B cell (primary cell): ENCODE measurements around the gene LSM7.

ENCODE experiments used
- EZH2 ChIP-seq: IDR thresholded peaks from 2 replicates; pipeline ENCODE4 v1.6.1; 2012; ENCODE audit warnings: borderline replicate concordance, low read depth, mild to moderate bottlenecking, moderate library complexity, low read length; ENCODE audit not compliant: insufficient read depth, poor library complexity, severe bottlenecking
- TF ChIP-seq, protein P1 (sequence below): fragments of 200-600 bp; IDR thresholded peaks from one replicate; pipeline ENCODE4 v1.8.0; 2022; ENCODE audit warnings: antibody characterized with exemption, mild to moderate bottlenecking

DNA sequence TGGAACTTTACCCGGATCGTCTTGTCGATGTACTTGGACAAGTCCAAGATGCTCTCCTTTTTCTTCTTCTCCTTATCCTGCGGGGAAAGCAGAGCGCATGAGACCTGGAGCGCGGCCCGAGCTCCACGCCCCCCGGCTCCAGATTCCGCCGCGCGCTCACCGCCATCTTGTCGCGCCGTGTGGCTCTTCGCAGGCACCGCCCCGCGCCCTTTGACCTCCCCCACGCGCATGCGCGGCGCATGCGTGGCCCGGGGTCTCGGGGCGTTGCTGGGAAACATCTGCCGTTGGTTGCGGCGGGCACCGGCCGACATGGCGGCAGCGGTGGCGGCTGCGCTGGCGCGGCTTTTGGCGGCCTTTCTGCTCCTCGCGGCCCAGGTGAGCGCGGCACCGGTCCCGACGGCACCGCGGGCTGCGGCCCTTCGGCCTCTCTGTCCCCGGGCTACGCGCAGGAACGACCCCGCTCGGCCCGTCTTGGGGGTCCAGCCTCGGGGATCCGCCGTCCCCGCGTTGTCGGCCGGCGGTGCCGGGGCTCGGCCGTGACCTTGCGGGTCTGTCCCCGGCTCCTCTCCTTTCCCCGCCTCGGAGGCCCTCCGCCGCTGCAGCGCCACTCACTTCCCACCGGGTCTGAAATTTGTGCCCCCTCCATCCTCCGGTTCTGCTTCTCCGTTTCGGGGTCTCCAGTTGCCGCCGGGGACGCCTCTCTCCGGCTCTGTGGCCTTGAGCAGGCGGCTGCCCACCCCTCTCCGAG lies at the start of gene LSM7, which contains the start of gene SPPL2B:
- TF ChIP-seq, protein P1, sequence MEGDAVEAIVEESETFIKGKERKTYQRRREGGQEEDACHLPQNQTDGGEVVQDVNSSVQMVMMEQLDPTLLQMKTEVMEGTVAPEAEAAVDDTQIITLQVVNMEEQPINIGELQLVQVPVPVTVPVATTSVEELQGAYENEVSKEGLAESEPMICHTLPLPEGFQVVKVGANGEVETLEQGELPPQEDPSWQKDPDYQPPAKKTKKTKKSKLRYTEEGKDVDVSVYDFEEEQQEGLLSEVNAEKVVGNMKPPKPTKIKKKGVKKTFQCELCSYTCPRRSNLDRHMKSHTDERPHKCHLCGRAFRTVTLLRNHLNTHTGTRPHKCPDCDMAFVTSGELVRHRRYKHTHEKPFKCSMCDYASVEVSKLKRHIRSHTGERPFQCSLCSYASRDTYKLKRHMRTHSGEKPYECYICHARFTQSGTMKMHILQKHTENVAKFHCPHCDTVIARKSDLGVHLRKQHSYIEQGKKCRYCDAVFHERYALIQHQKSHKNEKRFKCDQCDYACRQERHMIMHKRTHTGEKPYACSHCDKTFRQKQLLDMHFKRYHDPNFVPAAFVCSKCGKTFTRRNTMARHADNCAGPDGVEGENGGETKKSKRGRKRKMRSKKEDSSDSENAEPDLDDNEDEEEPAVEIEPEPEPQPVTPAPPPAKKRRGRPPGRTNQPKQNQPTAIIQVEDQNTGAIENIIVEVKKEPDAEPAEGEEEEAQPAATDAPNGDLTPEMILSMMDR: no peak
- TF ChIP-seq EZH2: no peak
